GM13977 (cell line): Measurements from ENCODE around the gene VPS35.

Experiments used
- DNase-seq: peaks from one replicate; pipeline ENCODE4 v3.0.0; 2012; ENCODE audit warnings: low spot score
- in situ Hi-C: fragments of 300-500 bp; cut with MboI; formaldehyde crosslinking; loops from one replicate; pipeline ENCODE4 v1.12.0; 2022; ENCODE audit warnings: low sequenced_read_pairs, low pct_unique_long_range_greater_than_20kb, mixed read lengths, inconsistent platforms; ENCODE audit not compliant: unreplicated experiment
- TF ChIP-seq, protein P1 (sequence below): IDR thresholded peaks from 2 replicates; pipeline ENCODE4 v1.5.1; 2012; ENCODE audit warnings: mild to moderate bottlenecking, control low read depth; ENCODE audit not compliant: insufficient read depth; ENCODE audit errors: extremely low read depth, missing control alignments

The VPS35 gene

GRCh38 chr16:46621934-46622676 lies 66.9 kb downstream of the VPS35 start:
- TF ChIP-seq, protein P1, sequence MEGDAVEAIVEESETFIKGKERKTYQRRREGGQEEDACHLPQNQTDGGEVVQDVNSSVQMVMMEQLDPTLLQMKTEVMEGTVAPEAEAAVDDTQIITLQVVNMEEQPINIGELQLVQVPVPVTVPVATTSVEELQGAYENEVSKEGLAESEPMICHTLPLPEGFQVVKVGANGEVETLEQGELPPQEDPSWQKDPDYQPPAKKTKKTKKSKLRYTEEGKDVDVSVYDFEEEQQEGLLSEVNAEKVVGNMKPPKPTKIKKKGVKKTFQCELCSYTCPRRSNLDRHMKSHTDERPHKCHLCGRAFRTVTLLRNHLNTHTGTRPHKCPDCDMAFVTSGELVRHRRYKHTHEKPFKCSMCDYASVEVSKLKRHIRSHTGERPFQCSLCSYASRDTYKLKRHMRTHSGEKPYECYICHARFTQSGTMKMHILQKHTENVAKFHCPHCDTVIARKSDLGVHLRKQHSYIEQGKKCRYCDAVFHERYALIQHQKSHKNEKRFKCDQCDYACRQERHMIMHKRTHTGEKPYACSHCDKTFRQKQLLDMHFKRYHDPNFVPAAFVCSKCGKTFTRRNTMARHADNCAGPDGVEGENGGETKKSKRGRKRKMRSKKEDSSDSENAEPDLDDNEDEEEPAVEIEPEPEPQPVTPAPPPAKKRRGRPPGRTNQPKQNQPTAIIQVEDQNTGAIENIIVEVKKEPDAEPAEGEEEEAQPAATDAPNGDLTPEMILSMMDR: no peak
- no peak for DNase-seq
- in situ Hi-C loops: no loop called here

DNA sequence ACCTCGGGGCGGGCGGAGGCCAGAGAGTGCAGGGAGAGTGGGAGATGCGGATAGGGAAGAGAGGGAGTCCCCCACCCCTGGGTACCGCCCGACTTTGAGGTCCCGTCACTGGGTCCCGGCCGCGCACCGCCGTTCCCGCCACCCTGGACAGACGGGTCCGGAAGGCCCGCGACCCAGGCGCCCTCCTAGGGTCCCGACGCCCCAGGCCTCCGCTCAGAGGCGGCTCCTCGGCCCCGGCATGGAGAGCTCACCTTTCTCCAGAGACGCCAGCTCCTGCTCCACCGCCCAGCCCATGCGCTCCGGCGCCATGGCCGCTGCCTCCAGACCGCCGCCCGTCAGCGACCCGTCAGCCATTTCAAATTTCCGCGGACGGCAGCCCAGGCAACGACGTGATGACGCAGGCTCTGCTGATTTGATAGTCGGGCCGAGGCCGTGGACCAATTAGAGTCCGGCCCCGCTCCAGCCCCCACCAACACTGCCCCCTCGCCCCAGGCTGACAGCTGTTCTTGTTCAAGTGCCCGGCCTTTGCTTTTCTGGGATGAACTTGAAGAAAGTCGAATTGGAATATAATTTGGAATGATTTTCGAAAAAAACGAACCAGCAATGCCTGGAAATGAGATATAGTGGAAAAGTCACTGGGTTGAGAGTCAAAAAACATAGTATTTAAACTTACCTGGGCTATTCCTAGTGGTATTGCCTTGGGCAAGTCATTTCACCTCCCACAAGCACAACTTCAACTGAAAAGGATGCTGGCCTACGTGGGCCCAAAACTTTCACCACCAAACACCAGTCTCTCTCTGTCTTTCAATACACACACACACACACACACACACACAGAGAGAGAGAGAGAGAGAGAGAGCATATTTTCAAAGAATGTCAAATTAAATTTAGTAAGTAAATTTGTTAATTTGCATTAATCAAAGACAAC lies 67.7 kb downstream of the VPS35 start, which contains the start of gene SHCBP1:
Gene SHCBP1 (minus strand): TSS at position 374 of the 928 bp plus-strand sequence. CDS start 20 bp downstream, at position 354.
- TF ChIP-seq, protein P1: no peak
- peak; percentile 93 for DNase-seq
- in situ Hi-C loops: no loop called here

DNA sequence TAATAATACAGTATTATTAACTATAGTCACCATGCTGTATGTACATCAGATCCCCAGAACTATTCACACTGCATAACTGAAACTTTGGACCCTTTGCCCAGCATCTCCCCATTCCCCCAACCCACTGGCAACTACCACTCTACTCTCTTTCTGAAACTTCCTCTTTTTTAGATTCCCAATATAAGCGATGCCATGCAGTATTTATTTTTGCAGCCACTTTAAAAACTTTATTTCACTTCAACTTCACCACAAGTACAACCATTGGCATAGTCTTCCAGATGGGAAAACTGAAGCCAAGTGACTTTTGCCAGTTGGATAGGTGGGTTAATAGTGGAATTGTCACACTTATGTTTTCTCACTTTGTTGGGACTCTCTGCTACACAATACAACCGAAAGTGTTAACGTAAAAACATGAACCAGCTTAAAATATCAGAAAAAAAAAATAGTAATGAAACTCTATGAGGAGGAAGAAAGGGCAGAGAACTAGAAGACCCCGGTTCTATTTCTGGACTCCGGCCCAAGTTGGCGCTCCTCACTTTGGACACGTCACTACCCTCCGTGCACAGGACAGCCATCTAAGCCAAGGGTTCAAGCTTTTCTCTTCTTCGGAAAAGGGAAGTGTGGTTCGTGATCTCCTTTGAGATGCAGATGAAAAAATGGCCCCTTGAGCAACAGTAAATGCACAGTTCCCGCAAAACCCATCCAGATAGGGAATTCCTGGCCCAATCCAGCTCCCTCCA lies 68.5 kb downstream of the VPS35 start:
- in situ Hi-C loops: no loop called here
- TF ChIP-seq, protein P1: no peak
- peak; percentile 51 for DNase-seq

DNA sequence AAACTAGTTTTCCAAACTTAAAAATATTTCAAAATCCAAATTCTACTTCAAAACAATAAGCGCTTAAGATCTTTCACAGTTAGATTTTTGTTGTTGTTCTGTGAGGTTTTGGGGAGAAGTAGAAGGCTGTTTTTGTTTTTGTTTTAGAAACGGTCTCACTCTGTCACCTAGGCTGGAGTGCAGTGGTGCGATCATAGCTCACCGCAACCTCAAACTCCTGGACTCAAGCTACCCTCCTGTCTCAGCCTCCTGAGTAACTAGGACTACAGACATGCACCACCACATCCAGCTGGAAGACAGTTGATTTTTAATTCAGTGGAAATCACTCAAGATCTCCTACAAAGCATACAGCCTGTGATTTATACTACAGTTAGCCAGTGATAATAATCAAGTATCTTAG lies 70.5 kb downstream of the VPS35 start:
- TF ChIP-seq, protein P1: no peak
- in situ Hi-C loops: no loop called here
- no peak for DNase-seq

DNA sequence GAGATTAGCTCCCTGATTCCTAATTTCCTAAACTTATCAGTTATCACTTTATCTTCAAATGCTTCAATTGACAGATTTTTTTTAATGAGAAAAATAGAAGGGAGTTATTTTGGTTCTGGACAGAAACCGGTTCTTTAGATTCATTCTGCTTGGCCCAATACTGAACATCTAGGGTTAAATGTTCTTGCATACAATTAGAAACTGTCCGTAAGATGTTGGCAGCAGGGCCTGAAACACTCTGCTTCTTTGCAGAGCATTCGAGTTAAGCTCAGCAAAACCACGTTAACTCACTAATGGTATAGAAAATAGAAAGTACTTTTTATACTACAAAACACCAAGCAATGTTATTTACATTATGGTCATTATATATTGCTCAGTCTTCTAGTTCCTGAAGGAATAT lies 75.0 kb downstream of the VPS35 start:
- DNase-seq: no peak
- in situ Hi-C loops: no loop called here
- TF ChIP-seq, protein P1: no peak

GRCh38 chr16:46613352-46613751 lies 75.6 kb downstream of the VPS35 start:
- TF ChIP-seq, protein P1: no peak
- in situ Hi-C loops: no loop called here
- DNase-seq: no peak
